Mesothelial cell of epicardium (in vitro differentiated cells): ENCODE data around the gene GBF1. TPM values are rescaled to one million over a fixed set of nuclear protein-coding genes. Genes with fewer than 3 reads are reported as not detected.
A peak's percentile ranks its signal among the peaks of the same experiment; 100 is the strongest.

ENCODE experiments used
- DNase-seq, 2 experiments: peaks; one replicate each; pipeline ENCODE4 v3.0.0; 2021; ENCODE audit warnings: low spot score in 2 of 2; ENCODE audit not compliant: unreplicated experiment in 2 of 2
- H3K27ac Mint-ChIP-seq: 2 replicates; pipeline ENCODE4 v1.8.0; 2021; ENCODE audit warnings: mixed read lengths
- H3K27me3 Mint-ChIP-seq: 2 replicates; pipeline ENCODE4 v1.8.0; 2021; ENCODE audit warnings: low read depth, mixed read lengths
- H3K36me3 Mint-ChIP-seq: 2 replicates; pipeline ENCODE4 v1.8.0; 2021; ENCODE audit warnings: mixed read lengths
- H3K4me1 Mint-ChIP-seq: 2 replicates; pipeline ENCODE4 v1.8.0; 2021; ENCODE audit warnings: mixed read lengths
- H3K4me3 Mint-ChIP-seq: 2 replicates; pipeline ENCODE4 v1.8.0; 2021; ENCODE audit warnings: mild to moderate bottlenecking, moderate library complexity, mixed read lengths
- H3K9me3 Mint-ChIP-seq: 2 replicates; pipeline ENCODE4 v1.8.0; 2021; ENCODE audit warnings: mixed read lengths
- total RNA-seq: library from RNA; stranded (reverse); gene quantifications from 3 replicates; pipeline ENCODE4 v1.2.1, GENCODE V29; 2021
- TF ChIP-seq, protein P1 (sequence below): fragments of 200-600 bp; sonication (generic); IDR thresholded peaks from one replicate; pipeline ENCODE4 v1.5.0; 2021; ENCODE audit warnings: antibody characterized with exemption; ENCODE audit not compliant: unreplicated experiment

GBF1 gene
- total RNA-seq, 1 donor from 2014 or later: 51.1 TPM

DNA sequence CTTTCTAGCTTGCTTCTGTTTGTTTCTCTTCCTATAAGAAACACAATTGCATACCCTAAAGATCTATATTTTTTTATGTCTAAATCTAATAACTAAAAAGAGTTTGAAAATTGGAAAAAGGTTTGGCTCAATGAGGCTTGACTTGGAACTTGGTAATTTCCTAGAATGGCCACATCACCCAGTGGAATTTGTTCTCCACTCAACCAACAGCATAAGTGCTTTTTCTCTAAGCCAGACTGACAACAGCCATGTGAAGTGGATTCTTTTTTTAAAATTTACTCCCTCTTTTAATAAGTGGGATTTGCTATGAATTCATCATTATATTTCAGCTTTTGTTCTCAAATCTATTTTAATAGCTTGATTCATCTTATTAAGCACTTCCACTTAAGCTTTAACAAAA is 33.8 kb downstream of the GBF1 start:
- H3K4me3 Mint-ChIP-seq: no peak overlapping the region
- H3K4me1 Mint-ChIP-seq: peaks cover 23% of the 10 kb centered on the region
- H3K9me3 Mint-ChIP-seq: no peaks in the 10 kb centered on the region
- H3K27me3 Mint-ChIP-seq: no peaks in the 10 kb centered on the region
- TF ChIP-seq, protein P1, sequence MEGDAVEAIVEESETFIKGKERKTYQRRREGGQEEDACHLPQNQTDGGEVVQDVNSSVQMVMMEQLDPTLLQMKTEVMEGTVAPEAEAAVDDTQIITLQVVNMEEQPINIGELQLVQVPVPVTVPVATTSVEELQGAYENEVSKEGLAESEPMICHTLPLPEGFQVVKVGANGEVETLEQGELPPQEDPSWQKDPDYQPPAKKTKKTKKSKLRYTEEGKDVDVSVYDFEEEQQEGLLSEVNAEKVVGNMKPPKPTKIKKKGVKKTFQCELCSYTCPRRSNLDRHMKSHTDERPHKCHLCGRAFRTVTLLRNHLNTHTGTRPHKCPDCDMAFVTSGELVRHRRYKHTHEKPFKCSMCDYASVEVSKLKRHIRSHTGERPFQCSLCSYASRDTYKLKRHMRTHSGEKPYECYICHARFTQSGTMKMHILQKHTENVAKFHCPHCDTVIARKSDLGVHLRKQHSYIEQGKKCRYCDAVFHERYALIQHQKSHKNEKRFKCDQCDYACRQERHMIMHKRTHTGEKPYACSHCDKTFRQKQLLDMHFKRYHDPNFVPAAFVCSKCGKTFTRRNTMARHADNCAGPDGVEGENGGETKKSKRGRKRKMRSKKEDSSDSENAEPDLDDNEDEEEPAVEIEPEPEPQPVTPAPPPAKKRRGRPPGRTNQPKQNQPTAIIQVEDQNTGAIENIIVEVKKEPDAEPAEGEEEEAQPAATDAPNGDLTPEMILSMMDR: no peak
- peaks cover 2% of the 10 kb centered on the region for H3K36me3 Mint-ChIP-seq
- DNase-seq: no peak
- no peak overlapping the region for H3K27ac Mint-ChIP-seq

- TF ChIP-seq, protein P1: no peak
Observed at GRCh38 chr10:102280397-102281101, 35.2 kb downstream of the GBF1 start.

GRCh38 chr10:102281102-102281487 is 35.8 kb downstream of the GBF1 start:
- no peaks in the 10 kb centered on the region for H3K27me3 Mint-ChIP-seq
- H3K36me3 Mint-ChIP-seq: peaks cover 2% of the 10 kb centered on the region
- peaks cover 29% of the 10 kb centered on the region for H3K4me1 Mint-ChIP-seq
- H3K27ac Mint-ChIP-seq: no peak overlapping the region
- TF ChIP-seq, protein P1: no peak
- no peaks in the 10 kb centered on the region for H3K9me3 Mint-ChIP-seq
- DNase-seq: no peak
- H3K4me3 Mint-ChIP-seq: no peak overlapping the region

More at GRCh38 chr10:102280397-102281101, 35.2 kb downstream of the GBF1 start:
- DNase-seq: no peak
- Mint-ChIP-seq H3K36me3 (peaks cover 2% of the 10 kb centered on the region), H3K27me3 (no peaks in the 10 kb centered on the region), H3K9me3 (no peaks in the 10 kb centered on the region), H3K4me1 (peaks cover 26% of the 10 kb centered on the region), H3K27ac (peak overlapping the region; percentile 59), H3K4me3 (no peak overlapping the region)

- H3K36me3 Mint-ChIP-seq: peaks cover 4% of the 10 kb centered on the region
Observed at GRCh38 chr10:102283488-102283887, 38.2 kb downstream of the GBF1 start.

GRCh38 chr10:102283890-102284289 is 38.6 kb downstream of the GBF1 start:
- Mint-ChIP-seq H3K4me3 (no peak overlapping the region), H3K9me3 (no peaks in the 10 kb centered on the region), H3K27ac (no peak overlapping the region)

More at GRCh38 chr10:102283488-102283887, 38.2 kb downstream of the GBF1 start:
- TF ChIP-seq, protein P1: no peak
- H3K9me3 Mint-ChIP-seq: no peaks in the 10 kb centered on the region
- no peak overlapping the region for H3K4me3 Mint-ChIP-seq
- H3K4me1 Mint-ChIP-seq: peaks cover 32% of the 10 kb centered on the region
- no peak overlapping the region for H3K27ac Mint-ChIP-seq
- DNase-seq: no peak
- no peaks in the 10 kb centered on the region for H3K27me3 Mint-ChIP-seq

More at GRCh38 chr10:102283890-102284289, 38.6 kb downstream of the GBF1 start:
- TF ChIP-seq, protein P1: no peak
- no peaks in the 10 kb centered on the region for H3K27me3 Mint-ChIP-seq
- no peak for DNase-seq
- H3K36me3 Mint-ChIP-seq: peaks cover 4% of the 10 kb centered on the region
- H3K4me1 Mint-ChIP-seq: peaks cover 32% of the 10 kb centered on the region
